Left forelimb (tissue), 1 donor: Measurements from ENCODE around the gene PDE4DIP.
"Not testable (repeated sequence)": the region's sequence is repeated elsewhere in the genome, so short reads cannot be mapped to it uniquely, and the experiment has no call there.

Experiments used
- DNase-seq: peaks from one replicate; pipeline ENCODE4 v3.0.0-alpha.2; 2018; ENCODE audit warnings: low spot score

The PDE4DIP gene

GRCh38 chr1:148874408-148875388 lies 30.5 kb downstream of the PDE4DIP start:
- not testable (repeated sequence) for DNase-seq

- DNase-seq: not testable (repeated sequence)
Observed at GRCh38 chr1:148879812-148880416, 35.7 kb downstream of the PDE4DIP start.

- not testable (repeated sequence) for DNase-seq
Observed at GRCh38 chr1:148881261-148881660, 37.0 kb downstream of the PDE4DIP start.

- DNase-seq: not testable (repeated sequence)
Observed at GRCh38 chr1:148885219-148885618, 41.0 kb downstream of the PDE4DIP start.

- DNase-seq: not testable (repeated sequence)
Observed at GRCh38 chr1:148886293-148886692, 42.1 kb downstream of the PDE4DIP start.

GRCh38 chr1:148888597-148888996 lies 44.4 kb downstream of the PDE4DIP start:
- not testable (repeated sequence) for DNase-seq

- DNase-seq: not testable (repeated sequence)
Observed at GRCh38 chr1:148889267-148890074, 45.2 kb downstream of the PDE4DIP start.

GRCh38 chr1:148890075-148890568 lies 45.9 kb downstream of the PDE4DIP start:
- DNase-seq: not testable (repeated sequence)

- not testable (repeated sequence) for DNase-seq
Observed at GRCh38 chr1:148894360-148895352, 50.4 kb downstream of the PDE4DIP start.

- DNase-seq: not testable (repeated sequence)
Observed at GRCh38 chr1:148900026-148900425, 55.8 kb downstream of the PDE4DIP start.

- DNase-seq: not testable (repeated sequence)
Observed at GRCh38 chr1:148900691-148901090, 56.5 kb downstream of the PDE4DIP start.

GRCh38 chr1:148901150-148901952 lies 57.1 kb downstream of the PDE4DIP start:
- not testable (repeated sequence) for DNase-seq

GRCh38 chr1:148901953-148902341 lies 57.7 kb downstream of the PDE4DIP start:
- DNase-seq: not testable (repeated sequence)

GRCh38 chr1:148909219-148909826 lies 65.1 kb downstream of the PDE4DIP start:
- DNase-seq: not testable (repeated sequence)

- DNase-seq: not testable (repeated sequence)
Observed at GRCh38 chr1:148911303-148911928, 67.2 kb downstream of the PDE4DIP start.

GRCh38 chr1:148916222-148916621 lies 72.0 kb downstream of the PDE4DIP start:
- DNase-seq: not testable (repeated sequence)

- not testable (repeated sequence) for DNase-seq
Observed at GRCh38 chr1:148916695-148917348, 72.6 kb downstream of the PDE4DIP start.

- not testable (repeated sequence) for DNase-seq
Observed at GRCh38 chr1:148918836-148919447, 74.7 kb downstream of the PDE4DIP start.
